K562 (cell line): Measurements from ENCODE around the gene ZBTB7A. TPM values are rescaled to one million over a fixed set of nuclear protein-coding genes. Genes with fewer than 3 reads are reported as not detected.

ENCODE experiments used
- ATAC-seq: fragments of 200-7000 bp; cut with Tn5 transposase; 3 replicates; pipeline ENCODE4 v1.9.1; 2020; ENCODE audit warnings: moderate library complexity
- BruUV-seq: library from RNA; stranded (reverse); fragments of 400-500 nt; replicated peaks from 2 replicates; lab custom pipeline; 2021; lab: Mats Ljungman, UMichigan
- CTCF ChIA-PET: fragments of 300-600 bp; formaldehyde crosslinking; extraction: SDS; loops from one replicate; lab custom pipeline; 2021; ENCODE audit warnings: low intra/inter-chr PET ratio; lab: Yijun Ruan, JAX
- POLR2A ChIA-PET: fragments of 300-600, 350-650 bp; sonication (Branson Sonifier 250); formaldehyde crosslinking; extraction: SDS; loops from one replicate; lab custom pipeline; 2021; ENCODE audit warnings: antibody characterized with exemption, inconsistent platforms; lab: Yijun Ruan, JAX
- DNase-seq, 4 experiments: peaks; one replicate each; pipeline versions ENCODE4 v3.0.0 to v3.0.0-alpha.2; 2011 to 2018; ENCODE audit warnings: low spot score in 3 of 4, mixed read lengths in 3 of 4; ENCODE audit errors: extremely low read depth in 1 of 4
- FAIRE-seq: peaks from 2 replicates; lab custom pipeline; 2011; peaks lifted over from hg19 to GRCh38; lab: Jason Lieb, UNC
- H2AFZ ChIP-seq: 2 replicates; pipeline ENCODE4 v1.6.0; 2011; ENCODE audit warnings: low read depth, low read length, control low read depth, inconsistent platforms
- H3K27ac ChIP-seq: fragments of 200-600 bp; 3 replicates; pipeline ENCODE4 v1.8.0; 2011; ENCODE audit warnings: low read depth, mild to moderate bottlenecking, control low read depth, inconsistent platforms, low read length, moderate library complexity, mixed read lengths; ENCODE audit errors: extremely low read depth
- H3K27me3 ChIP-seq, 2 experiments: fragments of 300-600 bp in 1 of 2; 2 replicates in 1 of 2; 3 replicates in 1 of 2; pipeline versions ENCODE4 v1.6.0 to v1.8.0; 2011; ENCODE audit warnings: inconsistent platforms in 2 of 2, low read length in 2 of 2, mild to moderate bottlenecking in 1 of 2, mixed read lengths in 1 of 2, moderate library complexity in 1 of 2; ENCODE audit not compliant: control insufficient read depth in 2 of 2, insufficient read depth in 2 of 2
- H3K36me3 ChIP-seq: fragments of 300-600 bp; 3 replicates; pipeline ENCODE4 v1.8.0; 2011; ENCODE audit warnings: mild to moderate bottlenecking, low read length, inconsistent platforms; ENCODE audit not compliant: control insufficient read depth, insufficient read depth
- H3K4me1 ChIP-seq, 2 experiments: fragments of 200-600 bp in 1 of 2; replicated peaks in 1 of 2; 2 replicates in 1 of 2; 3 replicates in 1 of 2; pipeline versions ENCODE4 v1.5.1 to v1.8.0; 2011; ENCODE audit warnings: inconsistent platforms in 2 of 2, low read length in 2 of 2, mild to moderate bottlenecking in 1 of 2, mixed read lengths in 1 of 2, moderate library complexity in 1 of 2; ENCODE audit not compliant: control insufficient read depth in 2 of 2, insufficient read depth in 2 of 2
- H3K4me2 ChIP-seq: 2 replicates; pipeline ENCODE4 v1.6.1; 2011; ENCODE audit warnings: low read length, control low read depth, inconsistent platforms, mixed read lengths; ENCODE audit not compliant: insufficient read depth
- H3K4me3 ChIP-seq: fragments of 200-600 bp; sonication (generic), shearing (Covaris generic); 2 replicates; pipeline ENCODE4 v1.5.1; 2016; ENCODE audit warnings: control low read depth, inconsistent platforms
- H3K79me2 ChIP-seq: fragments of 200-600 bp; 3 replicates; pipeline ENCODE4 v1.8.0; 2011; ENCODE audit warnings: low read length, inconsistent platforms; ENCODE audit not compliant: control insufficient read depth, insufficient read depth
- H3K9ac ChIP-seq, 2 experiments: 2 replicates each; pipeline versions ENCODE4 v1.6.0 to v1.6.1; 2011; ENCODE audit warnings: low read depth in 2 of 2, low read length in 2 of 2, control low read depth in 1 of 2, inconsistent platforms in 1 of 2, mild to moderate bottlenecking in 1 of 2, mixed read lengths in 1 of 2; ENCODE audit not compliant: insufficient read depth in 1 of 2
- H3K9me1 ChIP-seq: one replicate; pipeline ENCODE4 v1.6.0; 2011; ENCODE audit warnings: inconsistent platforms, mild to moderate bottlenecking, low read length, moderate library complexity; ENCODE audit not compliant: control insufficient read depth, insufficient read depth
- H3K9me3 ChIP-seq: replicated peaks from 2 replicates; pipeline ENCODE4 v1.5.1; 2011; ENCODE audit warnings: low read depth, low read length, inconsistent platforms; ENCODE audit not compliant: control insufficient read depth, insufficient read depth
- H4K20me1 ChIP-seq: replicated peaks from 2 replicates; pipeline ENCODE4 v1.6.1; 2011; ENCODE audit warnings: low read length, inconsistent platforms, mixed read lengths; ENCODE audit not compliant: control insufficient read depth, insufficient read depth
- ARID1B ChIP-seq: fragments of 450-650 bp; IDR thresholded peaks from 2 replicates; pipeline ENCODE4 v1.6.1; 2016; ENCODE audit warnings: antibody characterized with exemption, mild to moderate bottlenecking, inconsistent platforms
- CSDE1 ChIP-seq, 2 experiments: fragments of 450-650 bp; IDR thresholded peaks; 2 replicates each; pipeline ENCODE4 v1.6.1; 2016; ENCODE audit warnings: mild to moderate bottlenecking in 1 of 2
- FOXJ2 ChIP-seq: fragments of 200-800 bp; sonication (Bioruptor generic); IDR thresholded peaks from 2 replicates; pipeline ENCODE4 v1.6.1; 2016; ENCODE audit warnings: missing genetic modification characterization, missing compliant biosample characterization
- PCBP1 ChIP-seq: fragments of 200-400 bp; formaldehyde crosslinking; IDR thresholded peaks from 2 replicates; pipeline ENCODE4 v1.6.1; 2018; ENCODE audit warnings: mild to moderate bottlenecking, low read depth, low read length; ENCODE audit not compliant: poor library complexity, severe bottlenecking
- PHF8 ChIP-seq: fragments of 200-600 bp; sonication (generic); IDR thresholded peaks from 2 replicates; pipeline ENCODE4 v1.6.1; 2012; ENCODE audit warnings: mixed run types, mild to moderate bottlenecking, inconsistent platforms, low read length, moderate library complexity, borderline replicate concordance
- RBFOX2 ChIP-seq: fragments of 200-400 bp; formaldehyde crosslinking; IDR thresholded peaks from 2 replicates; pipeline ENCODE4 v1.6.1; 2017; ENCODE audit warnings: low read depth, mild to moderate bottlenecking, low read length, moderate library complexity
- WGBS: fragments of 100-300 bp; shearing (Covaris generic); methylation state at CpG from one replicate; pipeline ENCODE4 v1.1.6; 2016; ENCODE audit warnings: low coverage, mixed read lengths; ENCODE audit not compliant: insufficient coverage; ENCODE audit errors: missing lambda C conversion rate; 5-methylcytosine and 5-hydroxymethylcytosine counted together
- in situ Hi-C: fragments of 300-500 bp; cut with MboI; formaldehyde crosslinking; loops from 4 replicates; pipeline ENCODE4 v1.15.0; 2018; ENCODE audit warnings: inconsistent platforms, mixed read lengths
- intact Hi-C: fragments of 100-400 bp; cut with micrococcal nuclease; formaldehyde crosslinking; loops from 2 replicates; pipeline ENCODE4 v1.14.2; 2022
- polyA plus RNA-seq, 8 experiments: library from polyadenylated mRNA; depleted of rRNA in 4 of 8; stranded (reverse) in 5 of 8; unstranded in 3 of 8; fragments of >200 nt; fragmentation: Nextera tagmentation in 2 of 8; fragmentation: Illumina TruSeq in 1 of 8; extraction: Ambion mirVana in 2 of 8; extraction: Trizol in 1 of 8; gene quantifications; 2 replicates each; pipeline versions ENCODE4 v1.2.1 to v1.2.3, GENCODE V29; 2011 to 2014; ENCODE audit warnings: inconsistent platforms in 1 of 8, missing spikeins in 1 of 8
- total RNA-seq, 7 experiments: library from RNA; depleted of rRNA in 6 of 7; stranded (reverse); fragments of >200 nt in 6 of 7; fragmentation: Illumina TruSeq in 2 of 7; extraction: Trizol in 2 of 7; gene quantifications; 2 replicates each; pipeline versions ENCODE4 v1.2.1 to v1.2.3, GENCODE V29; 2011 to 2021; ENCODE audit warnings: low replicate concordance in 1 of 7
- TF ChIP-seq, protein P1 (sequence below), 2 experiments: IDR thresholded peaks; 2 replicates each; pipeline ENCODE4 v1.6.1; 2012; ENCODE audit warnings: improper control_type of control experiment in 2 of 2, low read depth in 2 of 2, low read length in 2 of 2, borderline replicate concordance in 1 of 2
- TF ChIP-seq, protein P2 (sequence below): fragments of 250-450 bp; sonication (Bioruptor Pico); IDR thresholded peaks from 2 replicates; pipeline ENCODE4 v1.6.1; 2021; ENCODE audit warnings: mild to moderate bottlenecking
- TF ChIP-seq, protein P3 (sequence below), 3 experiments: fragments of 200-800 bp in 1 of 3; fragments of 250-450 bp in 1 of 3; fragments of 450-650 bp in 1 of 3; sonication (Bioruptor Pico) in 1 of 3; sonication (Bioruptor generic) in 1 of 3; formaldehyde crosslinking in 1 of 3; IDR thresholded peaks; 2 replicates each; pipeline versions ENCODE4 v1.6.1 to v1.8.0; 2016 to 2022; ENCODE audit warnings: mild to moderate bottlenecking in 2 of 3, missing genetic modification characterization in 2 of 3, missing compliant biosample characterization in 1 of 3, moderate library complexity in 1 of 3
- TF ChIP-seq, protein P4 (sequence below): fragments of 450-650 bp; formaldehyde crosslinking; IDR thresholded peaks from 2 replicates; pipeline ENCODE4 v1.4.0; 2022; ENCODE audit warnings: missing genetic modification characterization
- TF ChIP-seq, protein P5 (sequence below): IDR thresholded peaks from 2 replicates; pipeline ENCODE4 v1.6.1; 2011; ENCODE audit not compliant: insufficient read length; ENCODE audit errors: extremely low read depth

The ZBTB7A gene
- total and polyA plus RNA-seq, 9 of the 15 experiments (the other 6 are each of a cell fraction or from before 2014, with no cell fraction given): 0.11 to 34.0 (median 4.6) TPM

DNA sequence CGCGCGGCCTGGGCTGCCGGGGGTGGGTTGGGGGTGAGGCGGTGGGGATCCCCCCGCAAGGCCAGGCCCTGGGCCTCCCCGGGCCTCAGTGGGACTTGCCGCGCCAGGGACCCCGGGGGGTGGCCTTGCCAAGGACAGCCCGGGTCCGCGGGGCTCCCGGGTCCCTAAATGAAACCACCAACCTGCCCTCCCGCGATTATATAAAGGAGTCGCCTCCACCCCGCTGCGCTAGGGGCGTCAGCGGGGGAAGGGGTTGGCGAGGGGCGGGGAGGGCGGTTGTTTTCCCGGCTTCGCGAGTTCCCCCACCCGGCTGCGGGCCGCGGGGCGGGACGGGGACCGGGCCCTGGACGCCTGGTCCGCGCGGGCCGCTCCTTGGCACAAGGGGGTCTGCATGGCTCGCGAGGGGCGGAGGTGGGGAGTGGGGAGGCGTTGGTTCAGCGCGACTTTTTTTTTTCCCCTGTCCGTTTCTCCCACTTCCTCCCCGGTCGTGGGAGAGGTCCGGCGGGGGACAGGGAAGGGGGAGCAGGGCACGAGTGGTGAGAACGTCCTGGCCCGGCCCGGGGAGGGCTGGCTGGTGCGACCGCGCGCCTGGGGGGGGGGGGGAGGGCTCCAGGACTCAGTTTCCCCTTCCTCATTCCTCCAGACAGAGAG lies 822 bp upstream of the ZBTB7A start:
- peak overlapping the region; percentile 73 to 92 for H3K9ac ChIP-seq
- TF ChIP-seq, protein P1, sequence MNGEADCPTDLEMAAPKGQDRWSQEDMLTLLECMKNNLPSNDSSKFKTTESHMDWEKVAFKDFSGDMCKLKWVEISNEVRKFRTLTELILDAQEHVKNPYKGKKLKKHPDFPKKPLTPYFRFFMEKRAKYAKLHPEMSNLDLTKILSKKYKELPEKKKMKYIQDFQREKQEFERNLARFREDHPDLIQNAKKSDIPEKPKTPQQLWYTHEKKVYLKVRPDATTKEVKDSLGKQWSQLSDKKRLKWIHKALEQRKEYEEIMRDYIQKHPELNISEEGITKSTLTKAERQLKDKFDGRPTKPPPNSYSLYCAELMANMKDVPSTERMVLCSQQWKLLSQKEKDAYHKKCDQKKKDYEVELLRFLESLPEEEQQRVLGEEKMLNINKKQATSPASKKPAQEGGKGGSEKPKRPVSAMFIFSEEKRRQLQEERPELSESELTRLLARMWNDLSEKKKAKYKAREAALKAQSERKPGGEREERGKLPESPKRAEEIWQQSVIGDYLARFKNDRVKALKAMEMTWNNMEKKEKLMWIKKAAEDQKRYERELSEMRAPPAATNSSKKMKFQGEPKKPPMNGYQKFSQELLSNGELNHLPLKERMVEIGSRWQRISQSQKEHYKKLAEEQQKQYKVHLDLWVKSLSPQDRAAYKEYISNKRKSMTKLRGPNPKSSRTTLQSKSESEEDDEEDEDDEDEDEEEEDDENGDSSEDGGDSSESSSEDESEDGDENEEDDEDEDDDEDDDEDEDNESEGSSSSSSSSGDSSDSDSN (IDR thresholded peaks at IDR 0.05; ENCODE audit: borderline replicate concordance in 1 of 2, low read depth in 2 of 2, low read length in 2 of 2): peak in 1 of 2 experiments; percentile 71; a peak in 2 of 4 replicates
- TF ChIP-seq, protein P2, sequence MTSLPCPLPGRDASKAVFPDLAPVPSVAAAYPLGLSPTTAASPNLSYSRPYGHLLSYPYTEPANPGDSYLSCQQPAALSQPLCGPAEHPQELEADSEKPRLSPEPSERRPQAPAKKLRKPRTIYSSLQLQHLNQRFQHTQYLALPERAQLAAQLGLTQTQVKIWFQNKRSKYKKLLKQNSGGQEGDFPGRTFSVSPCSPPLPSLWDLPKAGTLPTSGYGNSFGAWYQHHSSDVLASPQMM: no peak
- TF ChIP-seq RBFOX2 (peak; percentile 70), FOXJ2 (tag) (no peak), CSDE1 (IDR thresholded peaks at IDR 0.05) (no peak), PHF8 (peak; percentile 46; the same call in 1 of the 2 replicates), PCBP1 (peak; percentile 62), ARID1B (no peak)
- TF ChIP-seq, protein P3, sequence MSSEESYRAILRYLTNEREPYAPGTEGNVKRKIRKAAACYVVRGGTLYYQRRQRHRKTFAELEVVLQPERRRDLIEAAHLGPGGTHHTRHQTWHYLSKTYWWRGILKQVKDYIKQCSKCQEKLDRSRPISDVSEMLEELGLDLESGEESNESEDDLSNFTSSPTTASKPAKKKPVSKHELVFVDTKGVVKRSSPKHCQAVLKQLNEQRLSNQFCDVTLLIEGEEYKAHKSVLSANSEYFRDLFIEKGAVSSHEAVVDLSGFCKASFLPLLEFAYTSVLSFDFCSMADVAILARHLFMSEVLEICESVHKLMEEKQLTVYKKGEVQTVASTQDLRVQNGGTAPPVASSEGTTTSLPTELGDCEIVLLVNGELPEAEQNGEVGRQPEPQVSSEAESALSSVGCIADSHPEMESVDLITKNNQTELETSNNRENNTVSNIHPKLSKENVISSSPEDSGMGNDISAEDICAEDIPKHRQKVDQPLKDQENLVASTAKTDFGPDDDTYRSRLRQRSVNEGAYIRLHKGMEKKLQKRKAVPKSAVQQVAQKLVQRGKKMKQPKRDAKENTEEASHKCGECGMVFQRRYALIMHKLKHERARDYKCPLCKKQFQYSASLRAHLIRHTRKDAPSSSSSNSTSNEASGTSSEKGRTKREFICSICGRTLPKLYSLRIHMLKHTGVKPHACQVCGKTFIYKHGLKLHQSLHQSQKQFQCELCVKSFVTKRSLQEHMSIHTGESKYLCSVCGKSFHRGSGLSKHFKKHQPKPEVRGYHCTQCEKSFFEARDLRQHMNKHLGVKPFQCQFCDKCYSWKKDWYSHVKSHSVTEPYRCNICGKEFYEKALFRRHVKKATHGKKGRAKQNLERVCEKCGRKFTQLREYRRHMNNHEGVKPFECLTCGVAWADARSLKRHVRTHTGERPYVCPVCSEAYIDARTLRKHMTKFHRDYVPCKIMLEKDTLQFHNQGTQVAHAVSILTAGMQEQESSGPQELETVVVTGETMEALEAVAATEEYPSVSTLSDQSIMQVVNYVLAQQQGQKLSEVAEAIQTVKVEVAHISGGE (CRISPR knock-in tag; IDR thresholded peaks at IDR 0.05): 0 out of 6 replicates have a peak, but pooled peaks of 1 of the 3 experiments have one; percentile 21
- TF ChIP-seq, protein P4, sequence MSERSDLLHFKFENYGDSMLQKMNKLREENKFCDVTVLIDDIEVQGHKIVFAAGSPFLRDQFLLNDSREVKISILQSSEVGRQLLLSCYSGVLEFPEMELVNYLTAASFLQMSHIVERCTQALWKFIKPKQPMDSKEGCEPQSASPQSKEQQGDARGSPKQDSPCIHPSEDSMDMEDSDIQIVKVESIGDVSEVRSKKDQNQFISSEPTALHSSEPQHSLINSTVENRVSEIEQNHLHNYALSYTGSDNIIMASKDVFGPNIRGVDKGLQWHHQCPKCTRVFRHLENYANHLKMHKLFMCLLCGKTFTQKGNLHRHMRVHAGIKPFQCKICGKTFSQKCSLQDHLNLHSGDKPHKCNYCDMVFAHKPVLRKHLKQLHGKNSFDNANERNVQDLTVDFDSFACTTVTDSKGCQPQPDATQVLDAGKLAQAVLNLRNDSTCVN (CRISPR knock-in tag): no peak
- TF ChIP-seq, protein P5, sequence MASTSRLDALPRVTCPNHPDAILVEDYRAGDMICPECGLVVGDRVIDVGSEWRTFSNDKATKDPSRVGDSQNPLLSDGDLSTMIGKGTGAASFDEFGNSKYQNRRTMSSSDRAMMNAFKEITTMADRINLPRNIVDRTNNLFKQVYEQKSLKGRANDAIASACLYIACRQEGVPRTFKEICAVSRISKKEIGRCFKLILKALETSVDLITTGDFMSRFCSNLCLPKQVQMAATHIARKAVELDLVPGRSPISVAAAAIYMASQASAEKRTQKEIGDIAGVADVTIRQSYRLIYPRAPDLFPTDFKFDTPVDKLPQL: no peak

More for the DNA sequence above, 822 bp upstream of the ZBTB7A start:
- H4K20me1 ChIP-seq: peaks cover 22% of the 10 kb centered on the region
- no peaks in the 10 kb centered on the region for H3K9me3 ChIP-seq
- ChIA-PET POLR2A (no interaction called here), CTCF (interaction anchor here (0.6 kb wide), 1 partner anchor 46 kb away, joined by 4 read pairs; no protein-coding TSS in a partner anchor)
- H3K36me3 ChIP-seq: peaks cover 22% of the 10 kb centered on the region; the same call in 1 of the 3 replicates
- intact Hi-C loops (loop anchor here (5.0 to 10.0 kb wide), 3 partner anchors 55 to 117 kb away; partner anchors contain the start of genes ANKRD24, MAP2K2, PIAS4 and SIRT6), in situ Hi-C loops (no loop called here)
- no peaks in the 10 kb centered on the region for H3K27me3 ChIP-seq
- peaks cover 30% of the 10 kb centered on the region for H3K79me2 ChIP-seq
- H2AFZ ChIP-seq: peak overlapping the region; percentile 56
- ATAC-seq: peak; percentile 17
- 0% methylated on average over 13 of the region's 58 CpGs for WGBS
- H3K27ac ChIP-seq: peak overlapping the region; percentile 97
- H3K4me2 ChIP-seq: peak overlapping the region; percentile 59
- peak overlapping the region; percentile 100 for H3K4me3 ChIP-seq
- no peak for FAIRE-seq
- peaks cover 17 to 55% of the 10 kb centered on the region in 2 experiments for H3K4me1 ChIP-seq
- peak; percentile 69 to 87 (median 74) for DNase-seq
- H3K9me1 ChIP-seq: peaks cover 8% of the 10 kb centered on the region
- no TSS peak for BruUV-seq
